BLaER1 (cell line): ENCODE results near the gene STON1.
"Not testable (repeated sequence)": the region's sequence is repeated elsewhere in the genome, so short reads cannot be mapped to it uniquely, and the experiment has no call there.

Source experiments
- H3K27ac ChIP-seq: shearing (Covaris generic); formaldehyde crosslinking; 2 replicates; pipeline ENCODE4 v1.8.1; 2022
- H3K27me3 ChIP-seq: shearing (Covaris generic); formaldehyde crosslinking; 2 replicates; pipeline ENCODE4 v1.8.1; 2022
- H3K36me3 ChIP-seq: shearing (Covaris generic); formaldehyde crosslinking; 2 replicates; pipeline ENCODE4 v1.8.1; 2022
- H3K4me1 ChIP-seq: shearing (Covaris generic); formaldehyde crosslinking; 2 replicates; pipeline ENCODE4 v1.8.1; 2022
- H3K4me2 ChIP-seq: shearing (Covaris generic); formaldehyde crosslinking; 2 replicates; pipeline ENCODE4 v1.8.1; 2022
- H3K4me3 ChIP-seq: shearing (Covaris generic); formaldehyde crosslinking; 2 replicates; pipeline ENCODE4 v1.8.1; 2022
- H3K9ac ChIP-seq: shearing (Covaris generic); formaldehyde crosslinking; 2 replicates; pipeline ENCODE4 v1.8.1; 2022
- H3K9me3 ChIP-seq: shearing (Covaris generic); formaldehyde crosslinking; 2 replicates; pipeline ENCODE4 v1.8.1; 2022
- H4K20me1 ChIP-seq: shearing (Covaris generic); formaldehyde crosslinking; 2 replicates; pipeline ENCODE4 v1.8.1; 2022
- Cebpa-rat ChIP-seq: shearing (Covaris generic); IDR thresholded peaks from 2 replicates; pipeline ENCODE4 v1.8.1; 2022

The STON1 gene

GRCh38 chr2:48587560-48587959 is 57.6 kb downstream of the STON1 start:
- Histone ChIP-seq H3K4me3 (no peak overlapping the region), H3K4me1 (no peaks in the 10 kb centered on the region), H3K27me3 (no peaks in the 10 kb centered on the region), H3K4me2 (no peak overlapping the region), H3K9ac (no peak overlapping the region), H3K36me3 (peaks cover 3% of the 10 kb centered on the region; the same call in 1 of the 2 replicates), H3K27ac (no peak overlapping the region), H3K9me3 (no peaks in the 10 kb centered on the region), H4K20me1 (no peaks in the 10 kb centered on the region)
- no peak for TF ChIP-seq Cebpa-rat

GRCh38 chr2:48587961-48588360 is 58.0 kb downstream of the STON1 start:
- Histone ChIP-seq H3K27ac (no peak overlapping the region), H3K9me3 (no peaks in the 10 kb centered on the region), H4K20me1 (no peaks in the 10 kb centered on the region), H3K27me3 (no peaks in the 10 kb centered on the region), H3K36me3 (peaks cover 3% of the 10 kb centered on the region; the same call in 1 of the 2 replicates), H3K4me2 (no peak overlapping the region), H3K4me1 (no peaks in the 10 kb centered on the region), H3K9ac (no peak overlapping the region), H3K4me3 (no peak overlapping the region)
- no peak for TF ChIP-seq Cebpa-rat

GRCh38 chr2:48588745-48589144 is 58.8 kb downstream of the STON1 start:
- no peaks in the 10 kb centered on the region for H4K20me1 ChIP-seq
- no peaks in the 10 kb centered on the region for H3K27me3 ChIP-seq
- H3K9me3 ChIP-seq: no peaks in the 10 kb centered on the region
- no peak overlapping the region for H3K4me2 ChIP-seq
- no peak overlapping the region for H3K4me3 ChIP-seq
- no peak overlapping the region for H3K27ac ChIP-seq
- no peaks in the 10 kb centered on the region for H3K4me1 ChIP-seq
- no peak overlapping the region for H3K9ac ChIP-seq
- no peak for TF ChIP-seq Cebpa-rat
- peaks cover 3% of the 10 kb centered on the region; the same call in 1 of the 2 replicates for H3K36me3 ChIP-seq

GRCh38 chr2:48589170-48589767 is 59.3 kb downstream of the STON1 start:
- Histone ChIP-seq H3K27me3 (no peaks in the 10 kb centered on the region), H3K36me3 (peaks cover 3% of the 10 kb centered on the region; the same call in 1 of the 2 replicates), H3K9ac (no peak overlapping the region), H3K4me1 (no peaks in the 10 kb centered on the region), H4K20me1 (no peaks in the 10 kb centered on the region), H3K4me2 (no peak overlapping the region), H3K9me3 (no peaks in the 10 kb centered on the region), H3K27ac (no peak overlapping the region), H3K4me3 (no peak overlapping the region)
- no peak for TF ChIP-seq Cebpa-rat

GRCh38 chr2:48590017-48590416 is 60.1 kb downstream of the STON1 start:
- no peak for TF ChIP-seq Cebpa-rat

GRCh38 chr2:48592067-48592466 is 62.1 kb downstream of the STON1 start:
- no peaks in the 10 kb centered on the region for H4K20me1 ChIP-seq
- no peak for TF ChIP-seq Cebpa-rat
- no peak overlapping the region for H3K4me2 ChIP-seq
- no peak overlapping the region for H3K27ac ChIP-seq
- H3K4me1 ChIP-seq: no peaks in the 10 kb centered on the region
- H3K36me3 ChIP-seq: no peaks in the 10 kb centered on the region; the same call in 1 of the 2 replicates
- no peaks in the 10 kb centered on the region for H3K27me3 ChIP-seq
- no peak overlapping the region for H3K9ac ChIP-seq
- no peak overlapping the region for H3K4me3 ChIP-seq
- H3K9me3 ChIP-seq: no peaks in the 10 kb centered on the region

More at GRCh38 chr2:48590017-48590416, 60.1 kb downstream of the STON1 start:
- no peak overlapping the region for H3K27ac ChIP-seq
- no peaks in the 10 kb centered on the region for H3K27me3 ChIP-seq
- H3K9me3 ChIP-seq: no peaks in the 10 kb centered on the region
- no peak overlapping the region for H3K4me2 ChIP-seq
- H3K4me3 ChIP-seq: no peak overlapping the region
- H3K36me3 ChIP-seq: peaks cover 3% of the 10 kb centered on the region; the same call in 1 of the 2 replicates
- no peaks in the 10 kb centered on the region for H4K20me1 ChIP-seq
- no peak overlapping the region for H3K9ac ChIP-seq
- no peaks in the 10 kb centered on the region for H3K4me1 ChIP-seq

- H3K27me3 ChIP-seq, H3K9me3 ChIP-seq, H3K36me3 ChIP-seq, H3K4me2 ChIP-seq, H4K20me1 ChIP-seq, H3K27ac ChIP-seq, H3K4me3 ChIP-seq, H3K9ac ChIP-seq, H3K4me1 ChIP-seq: not testable (repeated sequence)
Observed at GRCh38 chr2:48596751-48597150, 66.8 kb downstream of the STON1 start.

GRCh38 chr2:48597492-48597891 is 67.5 kb downstream of the STON1 start:
- TF ChIP-seq Cebpa-rat: no peak
- Histone ChIP-seq H3K9ac (no peak overlapping the region), H3K4me1 (no peaks in the 10 kb centered on the region), H4K20me1 (no peaks in the 10 kb centered on the region), H3K36me3 (no peaks in the 10 kb centered on the region; the same call in 1 of the 2 replicates), H3K4me2 (no peak overlapping the region), H3K4me3 (no peak overlapping the region), H3K27me3 (no peaks in the 10 kb centered on the region), H3K9me3 (no peaks in the 10 kb centered on the region), H3K27ac (no peak overlapping the region)

- no peaks in the 10 kb centered on the region for H3K27me3 ChIP-seq
- no peak overlapping the region for H3K27ac ChIP-seq
- H3K4me2 ChIP-seq: no peak overlapping the region
- H4K20me1 ChIP-seq: no peaks in the 10 kb centered on the region
- H3K4me1 ChIP-seq: no peaks in the 10 kb centered on the region
- no peak overlapping the region for H3K4me3 ChIP-seq
- no peaks in the 10 kb centered on the region; the same call in 1 of the 2 replicates for H3K36me3 ChIP-seq
- H3K9ac ChIP-seq: no peak overlapping the region
- no peaks in the 10 kb centered on the region for H3K9me3 ChIP-seq
- no peak for TF ChIP-seq Cebpa-rat
Observed at GRCh38 chr2:48600204-48600813, 70.4 kb downstream of the STON1 start.

- TF ChIP-seq Cebpa-rat: no peak
- no peaks in the 10 kb centered on the region for H3K9me3 ChIP-seq
- no peak overlapping the region for H3K4me3 ChIP-seq
- no peaks in the 10 kb centered on the region for H3K4me1 ChIP-seq
- no peak overlapping the region for H3K4me2 ChIP-seq
- no peaks in the 10 kb centered on the region for H4K20me1 ChIP-seq
- no peak overlapping the region for H3K27ac ChIP-seq
- no peaks in the 10 kb centered on the region; the same call in 1 of the 2 replicates for H3K36me3 ChIP-seq
- H3K9ac ChIP-seq: no peak overlapping the region
- H3K27me3 ChIP-seq: no peaks in the 10 kb centered on the region
Observed at GRCh38 chr2:48600917-48601316, 71.0 kb downstream of the STON1 start.
